Measurements from ENCODE around the gene KCNMB4. TPM values are rescaled to one million over a fixed set of nuclear protein-coding genes. Genes with fewer than 3 reads are reported as not detected.

Gene KCNMB4
- polyA plus RNA-seq, 1 donor (not counting 4 experiments of a cell fraction or from before 2014, with no cell fraction given), result 0.77 TPM

DNA sequence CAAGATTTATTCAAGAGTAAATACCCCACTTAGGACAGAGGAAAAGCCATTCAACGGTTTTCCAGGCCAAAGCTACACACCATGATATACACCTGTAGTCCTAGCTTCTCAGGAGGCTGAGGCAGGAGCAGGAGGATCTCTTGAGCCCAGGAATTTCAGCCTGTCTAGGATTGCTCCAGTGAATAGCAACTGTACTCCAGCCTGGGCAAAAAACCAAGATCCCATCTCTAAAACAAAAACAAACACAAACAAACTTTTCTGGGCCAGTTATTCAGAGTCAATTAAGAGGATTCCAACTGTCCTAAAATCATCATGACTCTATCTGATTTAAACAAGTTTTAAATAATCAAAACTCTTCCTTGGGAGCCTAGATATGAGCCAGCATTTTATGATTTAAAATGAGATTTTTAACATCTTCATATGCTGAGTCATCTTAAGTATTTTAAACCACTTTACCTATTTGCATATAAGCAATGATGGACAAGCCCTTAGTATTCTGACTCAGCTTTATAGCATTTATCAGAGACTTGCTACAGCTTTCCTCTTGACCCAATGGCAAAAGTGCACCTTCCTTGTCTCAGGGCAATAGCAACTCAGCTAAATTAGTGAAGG is 77.1 kb downstream of the KCNMB4 start:
- Histone ChIP-seq H3K9me3 (ENCODE audit: control insufficient read depth, low read depth, low read length) (no peaks in the 10 kb centered on the region), H3K4me2 (ENCODE audit: control insufficient read depth, extremely low read depth, insufficient read depth, low read depth, low read length) (no peak overlapping the region), H3K9ac (ENCODE audit: control insufficient read depth, extremely low read depth, insufficient read depth, low read length) (no peak overlapping the region), H4K20me1 (ENCODE audit: control insufficient read depth, extremely low read depth, insufficient read depth, low read length) (no peaks in the 10 kb centered on the region), H3K4me1 (ENCODE audit: control insufficient read depth, extremely low read depth, insufficient read depth, low read length) (peaks cover 8% of the 10 kb centered on the region), H3K36me3 (ENCODE audit: control insufficient read depth in 2 of 2, extremely low read depth in 1 of 2, insufficient read depth in 2 of 2, low read length in 2 of 2) (no peaks in the 10 kb centered on the region), H3K79me2 (ENCODE audit: control insufficient read depth, insufficient read depth, low read length) (no peaks in the 10 kb centered on the region), H2AFZ (ENCODE audit: control insufficient read depth, low read length) (no peak overlapping the region), H3K4me3 (ENCODE audit: control insufficient read depth in 2 of 3, extremely low read depth in 1 of 3, insufficient read depth in 2 of 3, low read depth in 1 of 3, low read length in 3 of 3) (no peak overlapping the region), H3K27ac (ENCODE audit: control insufficient read depth, insufficient read depth, low read length) (no peak overlapping the region), H3K27me3 (ENCODE audit: control insufficient read depth, extremely low read depth, insufficient read depth, low read length) (no peaks in the 10 kb centered on the region), H3K9me1 (ENCODE audit: control insufficient read depth, extremely low read depth, insufficient read depth, low read length) (no peaks in the 10 kb centered on the region)
- DNase-seq (ENCODE audit: low read depth, low spot score) (no peak), FAIRE-seq (no peak)
- TF ChIP-seq, protein P1, sequence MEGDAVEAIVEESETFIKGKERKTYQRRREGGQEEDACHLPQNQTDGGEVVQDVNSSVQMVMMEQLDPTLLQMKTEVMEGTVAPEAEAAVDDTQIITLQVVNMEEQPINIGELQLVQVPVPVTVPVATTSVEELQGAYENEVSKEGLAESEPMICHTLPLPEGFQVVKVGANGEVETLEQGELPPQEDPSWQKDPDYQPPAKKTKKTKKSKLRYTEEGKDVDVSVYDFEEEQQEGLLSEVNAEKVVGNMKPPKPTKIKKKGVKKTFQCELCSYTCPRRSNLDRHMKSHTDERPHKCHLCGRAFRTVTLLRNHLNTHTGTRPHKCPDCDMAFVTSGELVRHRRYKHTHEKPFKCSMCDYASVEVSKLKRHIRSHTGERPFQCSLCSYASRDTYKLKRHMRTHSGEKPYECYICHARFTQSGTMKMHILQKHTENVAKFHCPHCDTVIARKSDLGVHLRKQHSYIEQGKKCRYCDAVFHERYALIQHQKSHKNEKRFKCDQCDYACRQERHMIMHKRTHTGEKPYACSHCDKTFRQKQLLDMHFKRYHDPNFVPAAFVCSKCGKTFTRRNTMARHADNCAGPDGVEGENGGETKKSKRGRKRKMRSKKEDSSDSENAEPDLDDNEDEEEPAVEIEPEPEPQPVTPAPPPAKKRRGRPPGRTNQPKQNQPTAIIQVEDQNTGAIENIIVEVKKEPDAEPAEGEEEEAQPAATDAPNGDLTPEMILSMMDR (optimal IDR thresholded peaks at IDR 0.05 in 1 of 3, IDR thresholded peaks at IDR 0.05 in 1 of 3, conservative IDR thresholded peaks at IDR 0.05 in 1 of 3; ENCODE audit: extremely low read depth in 1 of 3, insufficient read depth in 2 of 3, low read length in 3 of 3), result no peak
- no peak for TF ChIP-seq EZH2 (IDR thresholded peaks at IDR 0.05; ENCODE audit: low read length)
- dilution Hi-C loops (cut with MboI; ENCODE audit: extremely low pct_ligation_motif_present, low sequenced_read_pairs), result no loop called here

DNA sequence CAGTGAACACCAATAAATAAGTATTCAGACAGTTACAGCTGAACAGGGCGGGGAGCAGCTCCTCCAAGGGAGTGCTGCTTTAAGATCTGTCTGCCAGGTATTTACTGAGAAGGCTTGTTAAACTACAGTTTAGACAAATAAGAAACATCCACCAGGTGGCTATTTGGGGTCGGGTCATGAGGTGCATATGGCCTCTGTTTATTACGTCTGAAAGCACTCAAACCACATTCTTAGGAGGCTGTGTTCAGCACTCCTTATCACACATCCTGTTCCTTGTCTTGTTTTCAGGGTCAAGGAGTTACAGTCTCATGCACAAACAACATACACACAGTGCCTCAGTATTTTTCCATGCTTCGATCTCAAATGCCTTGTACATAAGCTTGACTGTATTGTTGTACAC is 78.8 kb downstream of the KCNMB4 start:
- no peaks in the 10 kb centered on the region for H3K27me3 ChIP-seq (ENCODE audit: control insufficient read depth, extremely low read depth, insufficient read depth, low read length)
- no peak overlapping the region for H3K4me3 ChIP-seq (ENCODE audit: control insufficient read depth in 2 of 3, extremely low read depth in 1 of 3, insufficient read depth in 2 of 3, low read depth in 1 of 3, low read length in 3 of 3)
- dilution Hi-C loops (cut with MboI; ENCODE audit: extremely low pct_ligation_motif_present, low sequenced_read_pairs), result no loop called here
- no peak for FAIRE-seq
- H3K4me2 ChIP-seq (ENCODE audit: control insufficient read depth, extremely low read depth, insufficient read depth, low read depth, low read length), result no peak overlapping the region
- H3K79me2 ChIP-seq (ENCODE audit: control insufficient read depth, insufficient read depth, low read length), result no peaks in the 10 kb centered on the region
- no peak overlapping the region for H2AFZ ChIP-seq (ENCODE audit: control insufficient read depth, low read length)
- no peaks in the 10 kb centered on the region for H4K20me1 ChIP-seq (ENCODE audit: control insufficient read depth, extremely low read depth, insufficient read depth, low read length)
- no peak overlapping the region for H3K27ac ChIP-seq (ENCODE audit: control insufficient read depth, insufficient read depth, low read length)
- no peak for TF ChIP-seq EZH2 (IDR thresholded peaks at IDR 0.05; ENCODE audit: low read length)
- TF ChIP-seq, protein P1 (optimal IDR thresholded peaks at IDR 0.05 in 1 of 3, IDR thresholded peaks at IDR 0.05 in 1 of 3, conservative IDR thresholded peaks at IDR 0.05 in 1 of 3; ENCODE audit: extremely low read depth in 1 of 3, insufficient read depth in 2 of 3, low read length in 3 of 3), result no peak
- H3K9me1 ChIP-seq (ENCODE audit: control insufficient read depth, extremely low read depth, insufficient read depth, low read length), result no peaks in the 10 kb centered on the region
- H3K9me3 ChIP-seq (ENCODE audit: control insufficient read depth, low read depth, low read length), result peaks cover 3% of the 10 kb centered on the region
- peaks cover 8% of the 10 kb centered on the region for H3K4me1 ChIP-seq (ENCODE audit: control insufficient read depth, extremely low read depth, insufficient read depth, low read length)
- H3K9ac ChIP-seq (ENCODE audit: control insufficient read depth, extremely low read depth, insufficient read depth, low read length), result no peak overlapping the region
- DNase-seq (ENCODE audit: low read depth, low spot score), result no peak
- no peaks in the 10 kb centered on the region for H3K36me3 ChIP-seq (ENCODE audit: control insufficient read depth in 2 of 2, extremely low read depth in 1 of 2, insufficient read depth in 2 of 2, low read length in 2 of 2)

All from keratinocyte (primary cell).